ENCODE measurements around the gene PDGFD. TPM values are rescaled to one million over a fixed set of nuclear protein-coding genes. Genes with fewer than 3 reads are reported as not detected.

Gene PDGFD
- total RNA-seq, 1 donor = 8.3 TPM

DNA sequence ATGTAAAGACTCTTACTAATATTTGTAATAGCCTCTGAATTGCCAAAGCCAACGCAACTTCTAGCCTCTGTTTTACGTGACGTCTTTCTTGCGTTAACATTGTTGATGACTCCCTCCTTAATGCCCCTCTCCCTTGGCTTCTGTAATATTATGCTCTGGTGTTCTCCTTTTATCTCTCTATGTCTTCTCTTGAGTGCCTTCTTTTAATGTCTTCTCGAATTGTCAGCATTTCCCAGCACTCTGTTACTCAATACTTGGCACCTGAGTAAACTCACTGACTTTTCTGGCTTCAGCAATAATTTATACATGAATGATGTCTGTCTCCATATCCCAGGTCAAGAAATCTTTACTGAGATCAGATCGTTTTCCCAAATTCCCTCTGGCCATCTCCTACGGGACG is 196.0 kb downstream of the PDGFD start:
- DNase-seq (ENCODE audit: low read depth in 2 of 3, low spot score in 2 of 3) = no peak

DNA sequence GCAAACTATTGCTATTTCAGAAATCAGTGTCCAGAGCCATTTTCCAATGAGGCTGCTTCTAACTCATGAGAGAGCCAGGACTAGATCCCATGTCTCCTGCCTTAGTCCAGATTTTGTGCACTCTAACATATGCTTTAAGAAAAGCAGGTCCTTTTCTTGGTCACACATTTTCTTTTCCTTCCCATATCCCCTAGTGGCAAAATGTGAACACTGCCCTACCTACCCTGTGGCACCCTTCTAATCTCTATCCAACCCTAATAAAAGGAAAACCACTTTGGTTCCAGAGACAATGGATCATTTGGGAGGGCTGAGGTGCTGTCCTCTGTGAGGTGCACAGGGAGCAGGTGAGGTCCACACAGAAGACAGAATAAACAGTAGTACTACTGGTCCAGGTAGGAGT is 199.6 kb downstream of the PDGFD start:
- DNase-seq (ENCODE audit: low read depth in 2 of 3, low spot score in 2 of 3) = no peak

DNA sequence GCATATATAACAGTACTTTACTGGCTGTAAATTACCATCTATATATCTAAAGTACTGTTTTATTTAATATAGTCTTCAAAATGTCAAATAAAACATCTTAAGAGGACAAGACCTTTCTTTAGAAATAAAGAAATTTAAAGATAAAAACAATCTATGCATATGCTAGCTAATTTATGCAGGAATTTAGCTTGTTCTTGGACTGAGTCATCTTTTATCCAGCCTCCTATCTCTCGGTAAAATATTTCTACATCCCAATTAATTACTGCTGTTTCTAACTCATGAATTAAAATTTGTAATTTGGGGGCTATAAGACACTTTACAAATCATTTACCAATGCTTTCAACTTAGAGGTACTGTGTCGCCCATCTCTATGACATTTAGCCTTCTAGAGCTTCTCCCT is 200.3 kb downstream of the PDGFD start:
- no peak for DNase-seq (ENCODE audit: low read depth in 2 of 3, low spot score in 2 of 3)

DNA sequence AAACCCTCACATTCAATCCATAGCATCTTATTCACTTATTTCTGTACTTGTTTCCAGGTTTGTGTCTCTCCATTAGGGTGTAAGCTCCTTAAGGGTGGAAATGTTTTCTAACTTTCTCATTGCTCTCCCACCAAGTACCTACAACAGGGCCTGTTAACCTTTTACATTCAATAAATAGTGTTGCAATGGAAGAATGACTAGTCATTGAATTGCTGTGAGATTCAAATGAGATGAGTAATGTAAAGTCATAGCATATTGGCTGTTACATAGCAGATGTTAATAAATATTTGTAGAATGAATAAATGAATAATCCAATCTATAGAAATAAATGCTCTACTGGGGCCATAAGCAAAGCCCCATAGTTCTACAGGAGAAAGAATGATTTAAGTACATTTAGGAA is 202.9 kb downstream of the PDGFD start:
- no peak for DNase-seq (ENCODE audit: low read depth in 2 of 3, low spot score in 2 of 3)

DNA sequence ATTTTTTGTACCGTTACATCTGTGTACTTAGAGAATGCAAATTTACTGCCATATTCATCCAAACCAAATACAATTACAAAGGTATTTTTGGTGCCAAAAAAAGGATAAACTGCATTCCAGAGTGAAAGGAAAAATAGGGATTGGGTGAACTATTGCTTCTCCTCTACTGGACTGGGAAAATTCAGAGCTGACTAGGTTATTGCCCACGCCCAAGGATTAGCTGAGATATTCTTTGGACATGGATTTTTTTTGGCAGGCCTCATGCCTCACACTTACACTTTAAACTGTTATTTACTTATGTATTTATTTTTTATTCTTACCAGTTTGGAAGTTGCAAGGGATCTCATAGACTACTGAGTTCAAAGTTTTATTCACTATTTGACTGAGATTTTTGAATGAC is 203.8 kb downstream of the PDGFD start:
- no peak for DNase-seq (ENCODE audit: low read depth in 2 of 3, low spot score in 2 of 3)

DNA sequence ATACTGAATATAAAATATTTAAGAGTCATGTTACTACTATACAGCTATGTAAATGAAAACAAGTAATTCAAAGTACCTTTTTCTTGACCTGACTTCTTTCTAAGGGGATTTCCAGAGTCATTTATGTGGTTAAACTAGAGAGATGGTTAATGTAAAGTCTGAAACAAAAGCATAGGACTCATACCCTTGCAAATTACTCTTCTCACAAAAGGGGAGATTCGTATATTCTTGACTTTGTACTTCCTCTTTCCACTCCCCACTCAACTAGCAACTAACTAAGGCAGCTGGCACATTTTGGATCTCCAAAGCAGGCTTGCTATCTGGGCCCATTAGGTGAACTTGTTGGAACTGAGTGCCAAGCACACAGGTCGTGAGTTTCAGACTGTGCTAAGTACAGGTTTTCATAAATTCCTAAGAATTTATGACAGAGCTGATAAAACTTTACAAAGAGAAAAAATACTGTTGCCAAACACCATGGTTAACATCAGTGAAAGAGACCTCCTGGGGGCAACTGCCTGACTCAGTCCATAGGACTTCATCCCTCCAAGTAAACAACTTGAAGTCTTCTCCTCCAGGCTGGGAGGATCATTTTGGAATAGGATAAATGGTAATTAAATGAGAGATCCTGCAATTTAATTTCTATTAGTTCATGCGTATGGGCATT is 204.5 kb downstream of the PDGFD start:
- DNase-seq (ENCODE audit: low read depth in 2 of 3, low spot score in 2 of 3) = peak in 2 of 3 donors; percentile 1 to 21

DNA sequence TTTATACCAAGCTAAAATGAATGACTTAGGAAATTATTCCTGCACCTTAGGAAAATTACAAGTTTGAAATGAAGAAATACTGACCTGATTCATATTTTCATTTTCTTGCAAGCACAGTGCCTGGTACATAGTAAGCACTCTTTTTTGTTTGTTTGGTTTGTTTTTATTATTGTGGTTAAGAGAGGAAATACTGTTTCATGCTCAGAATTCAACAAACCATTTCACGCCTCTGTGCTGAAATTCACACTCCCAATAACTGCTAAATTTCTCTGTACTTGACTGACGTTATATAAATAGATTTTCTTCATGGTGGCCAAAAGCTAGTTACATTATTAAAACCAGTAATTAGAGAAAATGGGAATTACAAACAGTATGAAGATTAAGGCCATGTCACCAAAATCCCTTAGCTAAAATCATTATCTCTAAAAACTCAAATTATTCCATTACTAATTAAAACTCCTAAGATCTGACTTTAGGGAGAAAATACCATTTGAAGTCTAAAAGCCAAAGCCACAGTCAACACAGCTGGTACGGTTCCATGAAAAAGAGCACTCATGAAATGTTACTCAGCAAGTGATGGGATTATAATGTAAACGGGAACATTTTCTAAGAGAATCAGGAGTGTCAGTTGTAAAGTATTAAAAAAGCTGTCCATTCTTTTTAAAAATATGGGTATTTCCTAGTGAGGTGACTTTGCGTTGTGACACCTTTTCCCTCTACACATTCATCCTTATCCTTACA is 205.3 kb downstream of the PDGFD start:
- DNase-seq (ENCODE audit: low read depth in 2 of 3, low spot score in 2 of 3) = no peak

DNA sequence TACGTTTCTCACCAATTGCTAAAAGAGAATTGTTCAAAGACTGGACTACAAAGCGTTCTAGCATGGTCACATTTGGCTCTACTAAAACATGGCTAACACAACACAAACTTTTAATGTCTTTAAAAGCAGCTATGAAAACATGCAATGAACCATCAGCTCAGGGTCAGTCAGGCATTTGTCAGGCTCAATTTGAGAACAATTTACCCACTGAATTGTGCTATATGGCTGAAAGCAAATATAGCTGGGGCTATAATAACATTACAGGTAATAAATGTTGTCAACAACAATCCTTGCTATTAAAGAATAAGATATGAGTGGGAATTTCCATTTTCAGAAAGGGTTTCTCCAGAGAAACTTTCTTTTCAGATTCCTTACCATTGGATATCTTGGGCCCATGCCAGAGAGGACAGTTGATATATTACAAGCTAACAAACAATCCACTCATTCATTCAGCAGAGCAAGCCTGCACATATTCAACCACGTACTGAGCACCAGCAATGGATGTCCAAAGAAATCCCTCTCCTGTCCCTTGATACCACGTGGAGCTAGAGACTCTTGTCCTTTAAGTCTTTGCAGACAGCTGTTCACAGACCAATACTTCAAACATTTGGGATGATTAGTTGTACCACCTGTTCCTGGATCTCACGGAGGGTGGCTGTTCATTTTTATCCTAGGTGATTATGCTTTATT is 210.0 kb downstream of the PDGFD start:
- no peak for DNase-seq (ENCODE audit: low read depth in 2 of 3, low spot score in 2 of 3)

DNA sequence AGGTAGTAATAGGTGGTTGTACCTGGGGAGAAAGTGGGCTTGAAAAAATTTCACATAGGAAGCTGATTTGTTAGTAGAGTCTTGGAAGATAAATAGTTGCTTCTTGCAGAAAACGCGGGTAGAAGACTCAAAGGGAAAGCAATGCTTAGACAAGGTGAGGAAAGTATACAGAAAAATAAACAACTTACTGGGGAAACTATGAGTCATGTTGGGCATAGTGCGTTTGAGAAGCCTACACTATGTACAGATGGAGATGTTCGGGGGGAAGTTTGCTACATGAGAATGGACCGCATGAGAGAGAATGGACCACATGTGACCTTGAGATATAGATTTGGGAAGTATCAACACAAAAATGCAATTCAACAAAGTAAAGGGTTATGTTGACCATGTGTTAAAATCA is 214.2 kb downstream of the PDGFD start:
- no peak for DNase-seq (ENCODE audit: low read depth in 2 of 3, low spot score in 2 of 3)

DNA sequence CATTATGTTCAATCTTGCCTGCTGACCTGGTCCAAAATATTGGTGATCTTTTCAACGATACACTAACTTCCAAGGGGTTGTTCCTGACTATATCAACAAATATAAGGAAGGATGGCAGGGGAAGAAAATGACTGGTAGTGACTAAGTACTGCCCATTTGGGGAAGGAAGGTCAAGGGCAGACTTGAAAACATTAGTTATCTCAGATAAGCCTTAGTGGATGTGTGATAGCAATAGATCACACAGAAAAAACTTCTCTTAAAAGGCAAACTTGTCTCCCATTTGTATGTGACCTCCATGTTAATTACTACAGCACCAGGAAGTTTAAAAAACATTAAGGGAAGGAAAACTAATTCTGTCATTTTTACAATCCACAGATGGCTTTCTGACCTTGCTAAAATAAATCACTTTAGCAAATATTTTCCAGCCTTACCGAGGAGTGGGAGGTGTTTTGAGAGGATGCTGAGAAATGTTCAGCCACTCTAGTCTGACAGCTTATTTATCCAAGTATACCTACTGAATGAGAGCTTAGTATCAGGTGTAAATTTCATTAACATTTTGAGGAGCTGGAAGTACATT is 215.7 kb downstream of the PDGFD start:
- DNase-seq (ENCODE audit: low read depth in 2 of 3, low spot score in 2 of 3) = no peak

DNA sequence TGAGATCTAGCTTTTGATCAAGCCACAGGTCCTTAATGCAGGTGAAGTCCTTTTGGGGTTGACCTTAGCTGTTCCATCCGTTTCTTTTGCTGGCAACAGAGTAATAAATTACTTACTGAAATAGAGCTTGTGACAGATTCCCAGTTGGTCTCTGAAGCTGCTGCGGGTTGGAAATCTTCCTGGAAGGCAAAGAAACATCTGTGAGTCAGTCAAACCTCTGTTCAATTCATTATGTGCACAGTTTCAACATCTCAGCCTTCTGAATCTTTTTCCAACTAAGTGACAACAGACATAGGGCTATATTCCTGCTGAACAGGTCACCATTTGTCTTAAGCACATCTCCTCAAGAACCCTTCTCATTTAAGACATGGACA is 216.4 kb downstream of the PDGFD start:
- no peak for DNase-seq (ENCODE audit: low read depth in 2 of 3, low spot score in 2 of 3)

DNA sequence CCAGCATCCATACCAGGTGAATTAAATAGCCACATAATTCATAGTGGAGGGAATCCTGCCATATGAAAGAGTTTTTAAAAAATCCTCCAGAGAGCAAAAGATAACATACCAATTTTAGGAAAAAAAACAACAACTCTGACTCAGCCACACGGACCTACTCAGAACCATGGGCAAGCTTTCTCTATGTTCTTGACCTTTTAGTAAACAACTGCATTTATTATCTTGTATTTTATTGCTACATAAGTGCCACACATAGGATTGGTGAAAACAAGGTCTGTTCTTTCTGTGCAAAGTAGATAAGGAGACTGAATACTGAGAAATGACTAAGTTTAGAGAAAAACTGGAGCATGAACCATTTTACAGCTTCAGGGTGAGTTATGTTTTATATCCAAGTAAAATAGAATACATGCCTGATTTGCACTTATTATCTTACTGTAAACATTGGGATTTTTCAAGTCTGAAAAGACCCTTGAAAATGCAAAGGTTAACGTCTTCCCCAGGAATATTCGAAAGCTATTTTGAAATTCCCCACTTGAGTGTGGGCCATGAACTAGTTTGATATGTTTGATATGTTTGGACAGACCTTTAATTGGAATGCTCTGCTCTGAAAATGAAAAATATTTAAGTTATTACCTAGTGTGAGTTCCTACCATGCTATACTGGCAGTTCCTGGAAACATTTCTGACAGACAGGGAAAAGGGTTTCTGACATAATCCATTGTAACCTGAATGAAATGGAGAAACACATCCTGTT is 217.0 kb downstream of the PDGFD start:
- DNase-seq (ENCODE audit: low read depth in 2 of 3, low spot score in 2 of 3) = no peak

DNA sequence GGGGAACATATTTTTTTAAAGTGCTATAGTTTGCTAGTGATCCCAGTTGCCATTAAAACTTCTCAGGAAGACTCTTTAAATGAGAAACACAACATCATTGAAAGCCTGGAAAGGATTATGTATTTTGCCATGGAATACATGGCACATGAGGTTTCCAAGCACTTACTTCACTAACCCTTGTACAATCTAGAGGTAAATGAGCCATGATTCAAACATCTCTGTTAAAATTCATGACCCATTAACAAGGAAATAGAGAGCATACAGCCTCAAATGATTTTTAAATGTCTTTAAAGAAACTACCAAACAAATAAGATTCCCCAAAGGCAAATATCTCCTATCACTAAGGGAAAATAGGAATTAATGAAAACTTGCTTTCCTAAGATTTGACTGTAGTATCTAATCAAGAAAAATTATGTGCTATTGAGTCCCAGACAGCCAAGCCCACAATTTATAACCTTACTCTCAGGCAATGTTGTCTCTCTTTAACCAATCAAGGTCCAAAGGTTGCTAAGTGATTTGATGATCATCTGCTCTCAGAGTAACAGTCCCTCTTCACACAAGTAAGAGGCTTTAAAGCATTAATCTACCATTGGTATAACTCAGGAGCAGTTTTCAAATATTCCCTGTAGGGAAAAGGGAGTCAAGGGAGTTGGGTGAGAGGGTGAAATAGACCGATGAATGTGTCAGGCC is 219.6 kb downstream of the PDGFD start:
- no peak for DNase-seq (ENCODE audit: low read depth in 2 of 3, low spot score in 2 of 3)

DNA sequence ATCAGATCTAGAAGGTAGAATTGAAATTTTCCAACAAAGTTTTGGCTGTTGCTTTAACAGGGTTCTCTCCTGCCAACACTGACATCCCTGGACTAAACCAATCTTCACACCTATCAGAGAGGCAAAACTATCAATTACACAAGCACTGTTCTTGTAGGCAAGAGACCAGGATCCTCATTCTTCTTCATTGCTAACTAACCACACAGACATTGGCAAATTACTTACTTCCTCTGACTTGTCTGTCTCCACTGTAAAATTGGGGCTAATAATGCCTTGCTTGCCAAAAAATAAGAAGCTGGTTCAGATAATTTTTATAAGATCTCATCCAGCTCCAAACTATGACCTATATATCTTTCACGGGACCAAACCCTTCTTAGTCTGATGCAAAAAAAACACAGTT is 221.3 kb downstream of the PDGFD start:
- no peak for DNase-seq (ENCODE audit: low read depth in 2 of 3, low spot score in 2 of 3)

DNA sequence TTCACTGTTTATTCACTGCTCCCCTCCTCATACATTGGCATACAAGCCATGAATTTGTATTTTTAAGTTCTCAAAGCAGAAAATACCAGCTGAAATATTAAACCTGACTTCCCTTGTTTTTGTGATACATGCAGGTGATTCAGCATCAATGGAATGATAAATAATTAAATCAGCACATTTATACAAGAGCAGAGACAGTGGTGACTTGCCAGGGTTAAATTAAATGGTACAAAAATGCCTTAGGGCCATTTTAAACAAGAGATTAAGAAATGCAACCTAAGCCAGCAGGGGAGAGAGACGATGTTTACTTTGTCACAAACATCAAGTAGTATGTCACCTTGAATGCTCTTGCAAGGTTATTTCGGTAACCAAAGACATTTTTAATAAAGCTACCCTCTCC is 223.4 kb downstream of the PDGFD start:
- DNase-seq (ENCODE audit: low read depth in 2 of 3, low spot score in 2 of 3) = no peak

DNA sequence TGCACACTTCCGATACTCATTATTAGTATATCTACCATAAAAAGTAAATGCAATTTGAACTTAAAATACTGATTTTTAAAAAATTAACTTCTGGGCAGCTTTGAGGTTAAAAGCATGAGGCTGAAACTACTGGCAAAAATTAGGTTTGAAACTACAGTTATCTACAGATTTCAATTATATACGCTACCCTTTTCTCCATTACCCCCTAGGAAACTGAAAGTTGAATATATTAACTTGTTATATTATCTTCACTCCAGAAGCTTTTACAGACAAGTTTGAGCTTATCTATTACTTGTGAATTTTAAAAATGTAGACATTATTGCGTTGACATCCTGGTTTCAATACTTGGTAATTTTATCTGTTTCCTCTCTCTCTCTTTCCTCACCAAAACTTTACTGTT is 224.3 kb downstream of the PDGFD start:
- no peak for DNase-seq (ENCODE audit: low read depth in 2 of 3, low spot score in 2 of 3)

DNA sequence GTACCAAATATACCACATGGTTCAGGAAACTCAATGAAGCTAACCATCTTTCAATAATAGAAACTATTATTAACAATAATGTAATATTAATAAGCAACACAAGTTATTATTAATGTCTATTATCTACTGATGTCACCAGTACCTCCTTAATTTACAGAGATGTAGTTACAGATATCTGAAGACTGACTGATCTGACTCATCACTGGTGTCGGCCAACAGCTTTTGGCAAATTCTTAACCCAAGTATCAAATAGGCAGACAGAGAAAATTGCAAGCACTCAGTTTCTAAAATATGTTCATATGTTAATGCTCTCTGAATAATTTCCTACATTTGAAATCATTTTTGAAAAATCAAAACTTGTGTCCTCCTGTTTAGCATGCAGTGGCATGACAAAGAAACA is 227.9 kb downstream of the PDGFD start:
- DNase-seq (ENCODE audit: low read depth in 2 of 3, low spot score in 2 of 3) = no peak

DNA sequence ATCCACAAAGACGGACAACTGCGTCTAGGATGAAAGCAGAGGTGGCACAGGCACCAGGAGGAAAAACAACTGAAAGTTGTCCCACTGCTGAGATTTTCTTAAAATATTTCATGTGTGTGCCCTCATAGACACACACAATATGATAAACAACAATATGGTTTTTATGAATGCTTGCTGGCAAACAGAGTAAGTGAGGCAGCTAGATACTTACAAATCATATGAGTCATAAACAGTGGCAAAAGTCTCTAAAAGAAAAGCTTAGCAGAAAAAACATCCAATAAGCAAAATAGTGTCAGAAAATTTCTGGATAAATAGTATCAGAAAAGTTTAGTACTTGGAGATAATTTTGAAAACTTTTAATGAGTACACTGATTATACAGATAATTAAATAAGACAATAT is 228.7 kb downstream of the PDGFD start:
- DNase-seq (ENCODE audit: low read depth in 2 of 3, low spot score in 2 of 3) = no peak

DNA sequence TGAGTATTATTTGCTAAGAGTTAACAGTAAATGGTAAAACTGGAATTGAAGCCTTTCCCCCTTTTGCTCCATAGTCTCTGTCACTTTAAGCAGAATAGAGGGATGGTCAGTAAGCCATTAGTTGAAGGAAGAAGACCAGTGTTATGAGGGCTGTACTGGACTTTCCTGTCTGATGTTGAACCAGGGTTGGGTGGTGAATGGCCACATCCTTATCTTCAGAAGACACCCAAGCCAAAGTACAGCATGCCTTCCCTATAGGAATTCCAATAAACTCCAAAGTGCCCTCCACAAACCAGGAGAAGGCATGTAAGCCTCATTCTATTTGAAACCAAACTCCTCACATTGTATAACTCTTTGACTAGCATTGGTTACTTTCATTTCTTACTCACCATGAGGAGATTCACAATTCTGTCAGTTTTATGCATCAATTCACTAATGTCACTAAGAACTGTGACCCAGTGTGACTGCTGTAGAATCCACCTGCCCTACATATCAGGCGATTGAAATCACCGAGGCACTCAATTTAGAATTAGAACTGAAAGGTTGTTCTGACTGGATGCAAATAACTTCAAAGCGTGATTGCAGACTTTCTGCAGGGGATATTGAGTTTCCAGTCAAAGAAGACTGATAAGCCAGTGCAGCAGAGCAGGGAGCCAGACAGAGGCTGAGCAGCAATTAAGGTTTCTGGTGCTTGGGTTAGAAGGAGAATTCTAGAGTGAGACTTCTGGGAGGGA is 234.6 kb downstream of the PDGFD start:
- no peak for DNase-seq (ENCODE audit: low read depth in 2 of 3, low spot score in 2 of 3)

DNA sequence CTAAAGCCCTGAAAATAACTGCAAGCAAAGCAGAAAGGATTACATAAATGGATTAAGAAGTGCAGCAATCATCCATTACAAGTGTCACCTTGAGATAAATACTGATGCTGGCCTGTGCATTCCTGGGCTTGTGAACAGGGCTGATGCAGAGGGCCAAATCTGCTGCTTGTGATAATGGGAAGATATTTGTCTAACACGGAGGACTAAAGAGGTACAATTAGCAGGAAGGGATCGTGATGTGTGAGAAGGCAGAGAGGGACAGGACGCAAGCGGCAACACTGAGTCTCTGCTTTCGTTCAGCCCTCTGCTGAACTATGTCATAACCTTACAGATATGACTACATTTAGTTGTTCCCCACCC is 235.2 kb downstream of the PDGFD start:
- no peak for DNase-seq (ENCODE audit: low read depth in 2 of 3, low spot score in 2 of 3)
